NOMO-1 (cell line): ENCODE data around the gene LMO3.
"Not testable (repeated sequence)": the region's sequence is repeated elsewhere in the genome, so short reads cannot be mapped to it uniquely, and the experiment has no call there.

Source experiments
- DNase-seq, 2 experiments: peaks; one replicate each; lab custom pipeline; 2025; ENCODE audit not compliant: unreplicated experiment in 2 of 2; lab: John Stamatoyannopoulos, UW

LMO3 gene

DNA sequence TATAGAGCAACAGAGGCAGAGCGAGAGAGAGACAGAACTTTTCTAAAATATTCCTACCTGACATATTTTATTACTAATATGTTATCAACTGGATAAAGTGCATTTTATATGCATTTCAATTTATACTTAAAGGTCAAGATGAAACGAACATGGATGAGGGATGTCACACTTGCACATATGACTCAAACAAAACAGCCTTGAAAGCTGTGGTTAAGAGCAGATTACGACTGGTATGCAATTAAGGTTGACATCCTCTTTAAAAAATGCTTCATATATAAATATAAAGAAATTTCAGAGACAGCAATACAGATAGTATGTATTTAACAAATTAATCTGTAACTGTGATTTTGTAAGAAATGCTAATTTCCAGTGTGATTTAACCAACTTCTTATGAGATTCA is 52.5 kb downstream of the LMO3 start:
- peak in 1 of 2 experiments; percentile 6 for DNase-seq

DNA sequence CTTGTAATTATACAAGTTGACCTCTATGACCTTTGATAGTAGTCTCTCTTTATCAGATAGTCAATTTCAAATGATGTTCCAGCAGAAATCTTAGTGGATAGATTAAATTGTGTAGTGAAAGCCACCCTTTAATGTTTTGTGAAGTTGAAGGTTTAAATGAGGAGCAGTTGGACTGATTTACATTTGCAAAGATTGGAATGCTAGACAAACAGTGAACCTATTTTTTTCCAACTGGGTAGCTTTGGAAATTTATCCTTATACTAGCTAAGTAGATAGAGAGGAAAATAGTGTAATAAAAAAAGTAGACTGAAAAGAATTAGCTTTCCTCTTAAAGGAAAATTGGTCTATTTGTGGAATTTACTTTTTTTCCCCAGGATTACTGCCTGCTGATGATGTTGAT is 53.7 kb downstream of the LMO3 start:
- no peak for DNase-seq

DNA sequence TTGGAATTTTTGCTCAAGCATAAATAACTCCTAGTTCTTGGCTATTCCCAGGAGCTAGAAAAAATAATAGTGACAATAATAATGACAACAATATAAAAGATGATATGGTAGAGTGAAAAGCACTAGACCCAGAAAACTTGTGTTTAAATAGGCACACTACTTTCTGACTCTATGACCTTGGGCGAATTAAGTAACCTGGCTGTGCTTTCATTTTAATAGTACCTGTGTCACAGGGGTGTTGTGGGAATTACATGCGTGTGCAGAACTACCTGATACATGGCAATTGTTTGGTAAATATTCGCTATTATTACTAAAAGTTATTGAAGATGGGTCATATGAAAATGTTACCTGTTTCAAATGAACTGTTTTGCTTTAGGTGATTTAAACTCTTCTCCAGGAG is 60.1 kb downstream of the LMO3 start:
- DNase-seq: no peak

DNA sequence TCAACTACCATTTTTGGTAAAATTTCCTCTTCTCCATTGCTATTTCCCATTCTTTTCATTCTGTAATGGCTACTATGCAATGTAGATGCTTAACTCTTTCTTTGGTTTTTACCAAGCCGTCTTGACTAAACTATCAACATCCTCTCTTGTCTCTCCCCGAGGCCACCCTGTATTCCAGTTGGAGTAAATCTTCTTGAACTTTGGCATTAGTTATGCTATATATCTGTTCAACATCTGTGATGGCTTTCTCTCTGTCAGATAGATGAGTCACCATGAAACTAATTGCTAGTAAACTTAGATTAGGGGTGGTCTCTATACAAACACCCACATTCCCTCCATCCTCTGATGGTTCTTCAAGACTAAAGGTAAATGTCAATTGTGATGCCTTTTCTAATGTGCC is 63.4 kb downstream of the LMO3 start:
- no peak for DNase-seq

DNA sequence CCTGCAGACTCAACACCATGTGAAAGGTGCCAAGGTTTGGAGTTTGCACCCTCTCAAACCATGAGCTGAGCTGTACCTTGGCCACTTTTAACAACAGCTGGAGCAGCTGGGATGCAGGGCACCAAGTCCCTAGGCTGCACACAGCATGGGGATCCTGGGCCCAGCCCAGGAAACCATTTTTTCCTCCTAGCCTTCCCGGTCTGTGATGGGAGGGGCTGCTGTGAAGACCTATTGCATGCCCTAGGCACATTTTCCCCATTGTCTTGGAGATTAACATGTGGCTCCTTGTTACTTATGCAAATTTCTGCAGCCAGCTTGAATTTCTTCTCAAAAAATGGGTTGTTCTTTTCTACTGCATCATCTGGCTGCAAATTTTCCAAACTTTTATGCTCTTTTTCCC is 68.3 kb downstream of the LMO3 start:
- DNase-seq: not testable (repeated sequence)

DNA sequence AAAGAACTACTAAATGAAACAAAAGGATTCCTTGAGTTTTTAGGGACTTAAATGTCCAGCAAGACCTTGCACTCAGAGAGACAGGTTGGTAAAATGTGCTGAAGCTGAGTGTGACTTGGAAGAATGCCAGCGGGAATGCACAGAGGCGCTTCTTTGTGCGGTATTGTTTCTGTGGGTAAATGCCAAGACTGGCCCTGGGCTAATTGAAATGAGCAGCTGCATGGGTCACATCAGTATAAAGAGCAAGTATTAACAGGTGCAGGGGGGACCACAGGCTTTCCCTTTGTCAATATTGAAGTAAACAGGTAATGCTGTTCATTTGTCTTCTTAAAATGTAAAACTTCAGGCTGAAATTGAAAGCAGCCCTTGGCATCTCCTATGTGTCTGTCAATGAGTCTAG is 74.3 kb downstream of the LMO3 start:
- no peak for DNase-seq

DNA sequence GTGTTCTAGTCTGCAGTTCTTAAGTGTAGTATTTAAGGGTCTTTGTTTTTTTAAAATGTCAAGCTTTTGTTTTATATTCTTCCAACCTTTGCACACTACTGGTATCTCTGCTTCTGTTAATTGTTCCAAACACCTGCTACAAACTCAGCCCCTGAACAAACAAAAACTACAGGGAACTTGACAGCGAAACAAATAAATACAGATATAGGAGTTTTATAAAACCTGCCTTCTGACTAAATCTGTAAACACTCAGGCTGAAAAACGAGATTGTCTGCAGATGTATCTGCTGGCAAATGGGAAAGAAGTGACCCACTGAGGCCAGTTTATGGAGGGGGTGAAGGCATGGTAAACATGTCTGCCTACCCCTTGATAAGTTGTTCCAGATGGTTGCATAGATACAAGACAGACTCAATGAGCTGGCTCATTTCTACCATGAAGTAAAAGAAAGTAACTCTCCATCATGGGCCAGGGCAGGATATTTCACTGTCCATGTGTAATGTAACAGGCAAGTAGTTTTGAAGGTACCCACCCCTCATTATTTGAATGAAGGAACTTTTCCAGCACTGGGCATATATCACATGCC is 75.6 kb downstream of the LMO3 start:
- DNase-seq: no peak

DNA sequence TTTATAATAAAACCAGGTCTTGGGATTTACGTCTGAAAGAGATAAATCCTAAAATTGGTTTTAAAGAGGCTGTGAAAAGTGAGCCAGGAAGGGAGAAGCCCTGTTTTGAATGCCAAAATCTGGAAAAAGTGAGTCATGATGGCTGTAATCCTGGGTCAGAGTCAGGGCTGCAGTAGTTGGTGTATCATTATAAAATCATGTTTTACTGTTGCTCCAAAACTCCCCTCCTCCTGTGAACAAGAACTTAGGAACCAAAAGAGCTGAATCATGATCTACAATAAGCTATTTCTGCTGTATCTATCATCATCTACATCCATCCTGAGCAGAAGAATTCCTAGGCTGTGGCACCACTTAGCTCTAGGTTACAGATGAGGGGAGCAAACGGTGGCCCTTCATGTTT is 79.3 kb downstream of the LMO3 start:
- DNase-seq: no peak

DNA sequence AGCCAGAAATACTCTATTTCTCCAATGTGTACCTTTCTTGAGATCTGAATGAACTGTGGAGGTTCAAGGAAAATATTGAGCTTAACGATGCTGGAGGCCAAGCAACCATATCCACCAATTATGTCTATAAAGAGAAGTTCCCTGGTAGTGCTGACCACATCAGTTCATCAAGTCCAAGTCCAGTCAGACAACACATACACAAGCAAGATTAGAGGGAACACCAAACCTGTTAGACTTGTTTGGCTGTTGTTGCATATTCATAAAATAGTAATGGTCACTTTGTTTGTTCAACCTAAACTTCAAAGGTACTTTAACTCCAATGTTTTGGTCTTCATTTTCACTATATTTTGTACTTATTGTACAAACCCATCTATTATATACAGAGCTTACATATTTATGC is 81.6 kb downstream of the LMO3 start:
- DNase-seq: no peak

DNA sequence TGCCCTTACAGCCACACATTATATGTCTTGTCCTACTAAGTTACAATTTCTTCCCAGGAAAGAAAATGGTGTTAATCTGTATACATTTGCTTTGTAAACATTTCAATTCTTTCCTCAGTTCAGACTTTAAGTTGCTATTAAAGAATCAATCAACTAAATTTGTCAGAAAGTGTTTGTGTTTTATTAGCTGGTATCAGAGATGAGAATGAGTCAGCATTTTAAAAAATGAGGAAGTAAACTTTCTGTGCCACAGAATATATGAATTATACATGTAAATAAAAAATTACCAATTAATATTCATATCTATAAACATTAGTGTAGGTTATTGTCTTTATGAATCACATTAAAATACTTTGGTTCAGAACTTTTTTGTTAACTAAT is 82.0 kb downstream of the LMO3 start:
- DNase-seq: no peak

DNA sequence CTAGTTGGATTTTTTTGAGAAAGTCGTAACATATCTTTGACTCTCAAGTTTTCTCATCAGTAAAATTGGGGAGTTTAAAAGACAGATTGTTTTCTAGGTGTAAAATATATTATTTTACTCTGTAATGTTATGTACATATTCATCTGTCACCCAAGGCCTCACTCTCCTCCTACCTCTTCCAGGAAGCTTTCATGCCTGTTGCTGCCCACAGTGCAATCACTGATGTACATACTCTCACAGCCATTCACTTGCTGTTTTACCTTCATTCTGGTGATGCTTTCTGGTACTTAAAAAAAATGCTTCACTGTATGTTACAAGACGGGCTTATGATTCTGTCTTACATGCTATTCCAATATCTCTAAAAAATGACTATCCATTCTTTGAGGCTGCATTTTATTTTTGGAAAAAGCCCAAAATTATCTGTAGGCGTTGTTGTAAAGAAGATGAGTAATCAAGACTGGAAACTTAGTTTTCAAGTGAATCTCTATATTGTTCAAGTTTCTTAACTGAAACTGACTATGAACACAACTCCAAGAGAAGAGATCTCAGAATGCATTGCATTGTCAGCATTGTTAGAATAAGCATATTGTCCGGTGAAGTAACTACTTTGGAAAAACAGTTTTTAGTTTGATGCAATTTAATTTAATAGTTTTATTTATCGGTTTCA is 82.5 kb downstream of the LMO3 start:
- DNase-seq: no peak

DNA sequence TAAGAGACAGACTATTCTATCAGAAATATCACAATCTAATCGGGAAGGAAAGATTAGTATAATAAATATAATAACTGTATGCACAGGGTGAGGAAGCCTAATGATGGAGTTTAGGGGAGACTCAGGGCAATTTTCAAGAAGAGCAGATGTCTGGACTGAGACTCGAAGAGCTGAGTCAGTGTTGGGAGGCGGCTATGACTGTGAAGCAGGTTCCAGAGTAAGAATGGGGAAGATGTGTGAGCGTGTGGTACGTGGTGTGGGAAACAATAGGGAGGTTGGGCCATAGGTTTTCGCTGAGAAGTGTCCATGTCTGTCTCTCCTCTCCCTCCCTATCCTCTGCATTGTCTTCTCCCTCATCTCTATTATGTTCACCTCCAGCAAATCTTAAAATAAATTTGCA is 85.6 kb downstream of the LMO3 start:
- DNase-seq: peak; percentile 44 to 47

DNA sequence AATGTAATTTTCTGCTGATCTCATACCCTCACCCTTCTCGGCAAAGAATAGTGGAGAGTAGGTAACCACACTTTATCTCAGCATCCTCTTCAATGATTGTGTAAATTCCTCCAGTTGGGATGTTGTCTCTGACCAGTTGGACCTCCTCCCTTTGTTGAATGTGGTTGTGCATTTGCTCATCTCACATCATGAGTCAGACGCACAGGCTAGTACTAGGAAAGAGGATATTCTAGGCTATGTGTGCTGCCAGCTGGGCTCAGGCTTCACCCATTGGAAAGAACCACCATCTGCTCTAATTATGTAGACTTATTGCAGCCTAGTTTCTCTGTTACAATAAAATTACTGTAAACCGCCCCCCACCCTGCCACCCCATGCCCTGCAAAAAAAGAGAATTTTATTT is 90.3 kb downstream of the LMO3 start:
- DNase-seq: no peak

DNA sequence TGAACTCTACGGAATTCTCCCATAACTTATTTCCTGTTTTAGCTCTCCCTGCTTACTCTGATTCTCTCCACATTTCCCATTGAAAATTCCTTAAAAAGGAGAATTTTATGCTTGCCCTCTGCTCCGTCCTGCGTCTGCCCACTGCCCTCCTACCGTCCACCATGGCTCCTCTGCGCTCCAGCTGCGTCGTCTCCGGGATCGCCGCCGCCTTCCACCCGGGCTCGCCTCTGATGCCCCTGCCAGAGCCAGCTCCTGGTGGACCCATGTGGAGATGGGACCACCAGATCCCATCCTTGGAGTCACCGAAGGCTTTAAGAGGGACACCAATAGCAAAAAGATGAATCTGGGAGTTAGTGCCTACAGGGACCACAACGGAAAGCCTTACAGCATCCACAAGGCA is 92.7 kb downstream of the LMO3 start:
- no peak for DNase-seq

DNA sequence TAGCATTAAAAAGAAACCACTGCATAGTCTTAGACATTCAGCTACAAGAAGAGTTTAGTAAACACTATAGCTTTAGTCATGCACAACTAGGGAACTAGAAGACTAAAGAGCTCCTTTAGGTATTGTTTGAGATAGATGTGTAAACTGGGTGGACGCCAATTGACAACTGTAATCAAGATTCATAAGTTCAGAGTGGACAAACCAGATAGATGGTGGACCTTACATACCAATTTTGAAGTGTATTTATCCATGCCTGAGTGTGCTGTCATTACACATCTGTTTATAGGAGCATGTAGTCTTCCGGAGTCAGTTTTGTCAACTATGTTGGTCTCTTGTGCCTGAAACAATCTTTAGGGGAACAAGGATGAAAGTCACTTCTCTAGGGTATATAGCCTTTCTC is 96.6 kb downstream of the LMO3 start:
- no peak for DNase-seq

DNA sequence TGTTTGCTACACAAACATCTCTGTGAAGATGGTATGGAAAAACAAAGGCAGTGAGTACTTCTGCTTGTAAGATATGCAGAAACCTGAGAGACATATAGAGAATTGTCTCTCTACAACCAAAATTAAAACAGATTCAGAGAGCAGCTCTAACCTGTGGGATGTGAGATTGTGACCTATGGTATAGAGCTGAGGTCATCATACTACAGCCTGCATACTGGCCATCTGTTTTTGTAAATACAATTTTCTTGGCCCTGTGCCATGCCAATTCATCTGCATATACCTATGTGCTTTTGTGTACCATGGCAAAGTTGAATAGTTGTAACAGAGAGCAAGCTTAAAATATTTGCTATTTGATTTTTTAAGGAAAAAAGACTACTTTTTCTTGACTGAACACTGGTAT is 99.6 kb downstream of the LMO3 start:
- DNase-seq: no peak

DNA sequence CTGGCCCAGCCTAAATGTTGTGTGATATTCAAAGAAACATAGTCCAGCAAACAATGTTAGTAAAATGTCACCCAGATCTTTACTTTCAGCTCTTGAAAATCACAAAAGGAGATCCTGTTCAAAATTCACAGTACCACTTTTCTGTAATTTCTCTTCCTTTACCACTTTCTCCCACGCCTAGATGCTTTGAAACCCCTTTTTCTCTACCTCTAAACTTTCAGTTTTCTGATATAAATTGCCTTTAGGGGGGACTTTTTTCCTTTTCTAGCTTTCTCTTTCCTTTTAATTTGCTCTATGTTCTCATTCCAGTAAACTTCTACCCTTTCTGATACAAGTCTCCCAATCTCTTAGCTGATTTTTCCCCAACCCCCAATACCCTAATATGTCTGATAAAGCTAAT is 101.8 kb downstream of the LMO3 start:
- no peak for DNase-seq

DNA sequence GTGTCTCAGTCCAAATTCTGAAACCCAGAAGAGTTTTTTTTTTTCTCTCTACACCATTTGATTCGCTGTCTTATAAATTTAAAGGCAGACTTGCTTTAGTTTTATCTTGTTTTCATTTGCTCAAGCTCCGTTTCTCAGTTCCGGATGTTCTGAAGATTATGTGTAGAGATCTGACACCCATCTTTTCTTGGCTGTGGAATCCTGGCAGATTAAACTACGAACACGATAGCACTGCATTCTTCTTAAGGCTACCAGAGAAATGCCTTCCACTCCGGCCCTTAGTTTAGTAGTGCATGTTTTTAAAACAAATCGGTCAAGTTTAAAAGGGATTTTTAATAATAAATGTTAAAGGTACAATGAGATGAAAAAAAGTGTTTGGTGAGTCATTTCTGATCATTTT is 106.4 kb downstream of the LMO3 start:
- DNase-seq: no peak
